DND-41 (cell line): ENCODE measurements around the gene OR56A5.

ENCODE experiments used
- ATAC-seq: fragments of 200-7000 bp; cut with Tn5 transposase; 3 replicates; pipeline ENCODE4 v1.9.1; 2021; ENCODE audit warnings: low read depth; ENCODE audit not compliant: insufficient read depth
- DNase-seq: peaks from one replicate; pipeline ENCODE4 v3.0.0-alpha.2; 2020
- H2AFZ ChIP-seq: 2 replicates; pipeline ENCODE4 v1.6.0; 2012; ENCODE audit warnings: low read depth, low read length
- H3K27ac ChIP-seq: 2 replicates; pipeline ENCODE4 v1.5.1; 2012; ENCODE audit warnings: low read length, inconsistent platforms
- H3K27me3 ChIP-seq: fragments of 200-600 bp; sonication (generic); 2 replicates; pipeline ENCODE4 v1.6.0; 2012; ENCODE audit warnings: low read length, mild to moderate bottlenecking, inconsistent platforms; ENCODE audit not compliant: insufficient read depth, poor library complexity
- H3K36me3 ChIP-seq: 2 replicates; pipeline ENCODE4 v1.5.1; 2012; ENCODE audit warnings: low read length, inconsistent platforms; ENCODE audit not compliant: insufficient read depth
- H3K4me1 ChIP-seq: 2 replicates; pipeline ENCODE4 v1.5.1; 2012; ENCODE audit warnings: mild to moderate bottlenecking, low read length; ENCODE audit not compliant: insufficient read depth
- H3K4me2 ChIP-seq: 2 replicates; pipeline ENCODE4 v1.6.0; 2012; ENCODE audit warnings: mild to moderate bottlenecking, moderate library complexity, low read length, inconsistent platforms; ENCODE audit not compliant: insufficient read depth
- H3K4me3 ChIP-seq, 2 experiments: fragments of 200-600 bp in 1 of 2; shearing (Covaris generic) in 1 of 2; 2 replicates each; pipeline ENCODE4 v1.5.1; 2012 to 2016; ENCODE audit warnings: inconsistent platforms in 2 of 2, low read length in 2 of 2, mild to moderate bottlenecking in 2 of 2, low read depth in 1 of 2, moderate library complexity in 1 of 2
- H3K79me2 ChIP-seq: 2 replicates; pipeline ENCODE4 v1.6.0; 2012; ENCODE audit warnings: low read length, inconsistent platforms; ENCODE audit not compliant: insufficient read depth
- H3K9ac ChIP-seq: 2 replicates; pipeline ENCODE4 v1.6.0; 2012; ENCODE audit warnings: low read depth, mild to moderate bottlenecking, inconsistent platforms, low read length, moderate library complexity
- H3K9me3 ChIP-seq: 2 replicates; pipeline ENCODE4 v1.5.1; 2012; ENCODE audit warnings: low read length, moderate library complexity, mild to moderate bottlenecking, inconsistent platforms; ENCODE audit not compliant: insufficient read depth, severe bottlenecking
- H4K20me1 ChIP-seq: 2 replicates; pipeline ENCODE4 v1.6.0; 2012; ENCODE audit warnings: low read length; ENCODE audit not compliant: insufficient read depth
- CTCF ChIP-seq: IDR thresholded peaks from 2 replicates; pipeline ENCODE4 v1.5.1; 2012; ENCODE audit warnings: borderline replicate concordance, low read length, moderate library complexity, mild to moderate bottlenecking; ENCODE audit not compliant: poor library complexity, severe bottlenecking; ENCODE audit errors: extremely low read depth
- EZH2 ChIP-seq: IDR thresholded peaks from 3 replicates; pipeline ENCODE4 v1.6.1; 2012; ENCODE audit warnings: borderline replicate concordance, low read depth, mild to moderate bottlenecking, moderate library complexity, low read length, inconsistent platforms; ENCODE audit not compliant: severe bottlenecking

OR56A5 gene

GRCh38 chr11:5928271-5928670 is 40.0 kb downstream of the OR56A5 start:
- H3K9me3 ChIP-seq = no peaks in the 10 kb centered on the region
- H2AFZ ChIP-seq = no peak overlapping the region
- DNase-seq = no peak
- H3K27me3 ChIP-seq = no peaks in the 10 kb centered on the region
- H4K20me1 ChIP-seq = no peaks in the 10 kb centered on the region
- H3K9ac ChIP-seq = no peak overlapping the region
- H3K79me2 ChIP-seq = no peaks in the 10 kb centered on the region
- ATAC-seq = no peak
- H3K4me2 ChIP-seq = no peak overlapping the region
- no peak overlapping the region for H3K27ac ChIP-seq
- no peaks in the 10 kb centered on the region for H3K4me1 ChIP-seq
- no peaks in the 10 kb centered on the region for H3K36me3 ChIP-seq
- no peak for TF ChIP-seq EZH2
- no peak overlapping the region for H3K4me3 ChIP-seq

- no peak for TF ChIP-seq CTCF
- no peak for TF ChIP-seq EZH2
- DNase-seq = no peak
Observed at GRCh38 chr11:5923794-5924193, 44.5 kb downstream of the OR56A5 start.

GRCh38 chr11:5923427-5923776 is 44.9 kb downstream of the OR56A5 start:
- no peak overlapping the region for H3K27ac ChIP-seq
- H3K27me3 ChIP-seq = no peaks in the 10 kb centered on the region
- no peaks in the 10 kb centered on the region for H3K4me1 ChIP-seq
- no peaks in the 10 kb centered on the region for H4K20me1 ChIP-seq
- no peak for TF ChIP-seq CTCF
- TF ChIP-seq EZH2 = no peak
- H3K79me2 ChIP-seq = no peaks in the 10 kb centered on the region
- ATAC-seq = no peak
- no peaks in the 10 kb centered on the region for H3K36me3 ChIP-seq
- no peak overlapping the region for H3K9ac ChIP-seq
- no peaks in the 10 kb centered on the region for H3K9me3 ChIP-seq
- no peak overlapping the region for H3K4me2 ChIP-seq
- no peak overlapping the region for H3K4me3 ChIP-seq
- no peak for DNase-seq
- no peak overlapping the region for H2AFZ ChIP-seq

More at GRCh38 chr11:5923794-5924193, 44.5 kb downstream of the OR56A5 start:
- Histone ChIP-seq H3K27me3 (no peaks in the 10 kb centered on the region), H2AFZ (no peak overlapping the region), H3K4me2 (no peak overlapping the region), H3K36me3 (no peaks in the 10 kb centered on the region), H3K79me2 (no peaks in the 10 kb centered on the region), H3K4me1 (no peaks in the 10 kb centered on the region), H3K9me3 (no peaks in the 10 kb centered on the region), H3K27ac (no peak overlapping the region), H3K9ac (no peak overlapping the region), H3K4me3 (no peak overlapping the region), H4K20me1 (no peaks in the 10 kb centered on the region)
- no peak for ATAC-seq

- no peaks in the 10 kb centered on the region for H4K20me1 ChIP-seq
- no peaks in the 10 kb centered on the region for H3K4me1 ChIP-seq
- H3K9me3 ChIP-seq = no peaks in the 10 kb centered on the region
- no peak overlapping the region for H2AFZ ChIP-seq
- H3K27ac ChIP-seq = no peak overlapping the region
- H3K9ac ChIP-seq = no peak overlapping the region
- H3K4me2 ChIP-seq = no peak overlapping the region
- H3K4me3 ChIP-seq = no peak overlapping the region
- no peak for TF ChIP-seq CTCF
- no peak for TF ChIP-seq EZH2
- H3K36me3 ChIP-seq = no peaks in the 10 kb centered on the region
- no peak for DNase-seq
- H3K27me3 ChIP-seq = no peaks in the 10 kb centered on the region
- H3K79me2 ChIP-seq = no peaks in the 10 kb centered on the region
- ATAC-seq = no peak
Observed at GRCh38 chr11:5922749-5923426, 45.4 kb downstream of the OR56A5 start.
